Right ventricle myocardium inferior (tissue), 1 donor: ENCODE data around the gene ANKRD60. TPM values are rescaled to one million over a fixed set of nuclear protein-coding genes. Genes with fewer than 3 reads are reported as not detected.

Experiments used
- ATAC-seq: fragments of 200-7000 bp; cut with Tn5 transposase; one replicate; pipeline ENCODE4 v1.9.1; 2020; ENCODE audit warnings: mild to moderate bottlenecking, moderate library complexity
- DNase-seq: peaks from one replicate; pipeline ENCODE4 v3.0.0; 2021; ENCODE audit errors: missing footprints
- intact Hi-C: fragments of 100-400 bp; cut with DNase I; formaldehyde crosslinking; loops from one replicate; pipeline ENCODE4 v1.11.0; 2022
- total RNA-seq: library from RNA; stranded (reverse); fragmentation: NEBNext Ultra II Directional; extraction: Animal tissue kit (Norgen Biotek cat#: 25700); gene quantifications from one replicate; pipeline ENCODE4 v1.2.1, GENCODE V29; 2021
- donor health status: DM: no; HTN: yes; CAD: no; lungs with severe emphysema.

The ANKRD60 gene
- total RNA-seq, 1 donor from 2014 or later: not detected

- ATAC-seq: no peak
Measured at GRCh38 chr20:58245931-58246330, 17.5 kb upstream of the ANKRD60 start.

GRCh38 chr20:58245181-58245891, 16.9 kb upstream of the ANKRD60 start:
- no peak for DNase-seq
- no peak for ATAC-seq
- intact Hi-C loops: no loop called here

More at GRCh38 chr20:58245931-58246330, 17.5 kb upstream of the ANKRD60 start:
- DNase-seq: no peak
- intact Hi-C loops: no loop called here

DNA sequence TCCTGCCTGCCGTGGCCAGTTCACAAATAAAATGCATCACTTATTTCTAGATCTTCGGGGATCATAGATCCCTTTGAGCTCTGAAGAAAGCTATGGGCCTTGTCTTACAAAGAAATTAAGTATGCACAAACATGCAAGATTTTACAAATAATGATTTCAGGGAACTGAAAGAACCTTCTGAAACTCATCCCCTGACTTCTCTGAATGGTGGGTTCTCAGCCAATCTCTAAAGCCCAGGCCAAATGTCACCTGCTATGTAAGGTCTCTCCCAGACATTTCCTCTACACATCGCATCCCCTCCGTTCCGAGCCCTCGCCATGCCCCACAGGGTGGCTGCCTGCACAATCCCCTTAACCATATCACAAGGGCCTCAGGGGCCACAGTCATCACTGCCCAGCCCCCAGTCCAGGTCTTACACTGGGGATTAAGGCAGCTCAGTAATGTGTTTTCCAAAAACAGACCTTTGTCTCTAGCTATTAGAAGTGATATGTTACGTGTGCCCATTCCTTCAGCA, 16.1 kb upstream of the ANKRD60 start:
- no peak for DNase-seq
- no peak for ATAC-seq
- intact Hi-C loops: no loop called here

- DNase-seq (no peak), ATAC-seq (no peak)
- intact Hi-C loops: no loop called here
Measured at GRCh38 chr20:58243653-58244410, 15.4 kb upstream of the ANKRD60 start.

GRCh38 chr20:58242824-58243223, 14.4 kb upstream of the ANKRD60 start:
- ATAC-seq: no peak
- DNase-seq: no peak

DNA sequence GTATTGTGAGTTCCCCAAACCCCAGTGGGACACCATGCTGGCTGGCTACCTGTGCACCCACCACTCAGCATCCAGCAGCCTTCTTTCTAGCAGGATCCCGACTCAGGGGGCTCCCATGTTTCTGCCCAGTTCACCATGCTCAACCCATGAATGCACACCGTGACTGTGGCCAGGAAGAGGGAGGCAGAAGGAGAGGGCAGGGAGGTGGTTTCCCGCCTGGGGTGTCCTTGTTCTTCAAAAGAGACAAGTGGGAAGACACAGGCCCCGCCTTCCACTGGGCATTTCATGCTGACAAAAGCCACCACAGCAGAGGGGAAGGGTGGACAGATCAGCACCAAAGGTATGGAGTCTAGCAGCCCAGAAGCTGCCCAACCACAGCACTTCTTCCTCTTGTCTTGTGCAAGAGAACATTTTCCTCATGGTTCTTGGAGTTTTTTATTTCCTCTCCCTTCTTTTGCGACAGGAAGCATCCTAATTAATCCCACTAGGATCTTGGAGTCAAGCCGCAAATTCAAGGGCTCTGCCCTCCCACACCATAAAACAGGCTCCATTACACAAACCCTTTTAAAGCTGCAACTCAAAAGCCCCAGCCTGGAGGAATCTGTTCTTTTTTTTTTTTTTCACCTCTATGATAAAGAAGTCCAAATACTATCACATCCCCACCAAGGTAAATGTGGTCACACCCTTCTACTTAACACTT, 13.5 kb upstream of the ANKRD60 start:
- DNase-seq: no peak
- intact Hi-C loops: no loop called here
- no peak for ATAC-seq

More at GRCh38 chr20:58242824-58243223, 14.4 kb upstream of the ANKRD60 start:
- intact Hi-C loops: no loop called here

GRCh38 chr20:58240471-58240870, 12.0 kb upstream of the ANKRD60 start:
- intact Hi-C loops: no loop called here
- ATAC-seq (no peak), DNase-seq (no peak)

DNA sequence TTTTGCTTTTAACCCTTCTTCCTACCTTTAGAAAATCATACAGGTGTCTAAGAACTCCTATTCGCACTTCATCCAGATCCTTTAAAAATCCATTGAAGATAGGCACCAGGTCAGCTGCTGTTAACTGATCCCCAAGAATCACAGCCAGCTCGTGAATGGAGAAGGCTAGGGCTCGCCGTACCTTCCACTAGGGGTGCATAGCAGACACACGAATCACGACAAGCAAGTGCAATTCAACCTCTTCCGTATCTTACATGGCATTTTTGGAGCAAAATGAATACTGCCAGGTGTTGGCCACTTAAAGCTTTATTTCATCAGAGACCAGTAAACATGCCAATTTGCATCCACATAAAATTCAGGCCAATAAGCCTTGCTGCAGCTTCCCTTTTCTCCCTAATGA, 10.8 kb upstream of the ANKRD60 start:
- no peak for DNase-seq
- intact Hi-C loops: loop anchor here (5.0 to 10.0 kb wide), 2 partner anchors 456 to 598 kb away; partner anchors contain the start of gene NPEPL1

GRCh38 chr20:58238490-58238889, 10.0 kb upstream of the ANKRD60 start:
- no peak for ATAC-seq
- intact Hi-C loops: loop anchor here (5.0 to 10.0 kb wide), 2 partner anchors 456 to 599 kb away; partner anchors contain the start of gene NPEPL1
- DNase-seq: no peak

More for the DNA sequence above, 10.8 kb upstream of the ANKRD60 start:
- no peak for ATAC-seq

DNA sequence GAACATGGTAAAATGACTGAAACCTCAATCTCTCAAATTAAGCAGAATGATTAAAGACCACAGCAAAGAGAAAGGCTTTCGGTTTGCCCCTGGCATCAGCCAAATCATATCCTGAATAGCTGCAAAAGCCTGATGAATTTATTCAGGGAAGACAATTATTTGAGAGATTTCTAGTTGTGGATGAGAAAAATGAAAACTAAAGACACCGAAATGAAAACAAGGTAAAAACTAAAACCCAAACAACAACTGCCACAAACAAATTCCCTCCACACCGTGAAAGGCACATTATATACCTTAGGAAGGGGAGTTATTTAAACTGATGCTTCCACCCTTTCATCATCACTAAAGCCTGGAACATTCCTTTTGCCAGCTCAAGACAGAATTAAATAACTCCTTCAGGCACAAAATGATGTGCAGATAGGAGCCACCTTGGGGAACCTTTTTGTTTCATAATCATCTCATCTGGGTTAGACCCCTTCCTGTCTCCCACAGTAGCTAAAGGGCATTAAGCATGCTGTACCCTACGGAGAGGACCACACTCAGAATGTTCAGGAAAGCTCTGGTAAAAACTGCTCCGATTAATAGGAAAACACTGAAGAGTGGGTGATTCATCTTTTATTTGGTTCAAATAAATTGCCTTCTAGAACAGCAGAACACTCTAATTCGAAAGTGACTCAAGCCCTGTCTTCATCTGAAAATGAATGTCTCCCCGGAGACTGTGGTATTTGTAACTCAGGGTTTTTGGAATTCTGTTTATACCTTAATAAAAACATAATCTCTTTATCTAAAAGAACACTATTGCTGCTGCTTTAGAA, 9.1 kb upstream of the ANKRD60 start:
- ATAC-seq (no peak), DNase-seq (no peak)
- intact Hi-C loops: loop anchor here (1.0 to 10.0 kb wide), 4 partner anchors 210 to 600 kb away; partner anchors contain the start of genes NPEPL1 and STX16

GRCh38 chr20:58236612-58237317, 8.3 kb upstream of the ANKRD60 start:
- intact Hi-C loops: loop anchor here (1.0 to 10.0 kb wide), 4 partner anchors 211 to 601 kb away; partner anchors contain the start of genes NPEPL1 and STX16
- DNase-seq (peak; percentile 89), ATAC-seq (peak; percentile 95)

DNA sequence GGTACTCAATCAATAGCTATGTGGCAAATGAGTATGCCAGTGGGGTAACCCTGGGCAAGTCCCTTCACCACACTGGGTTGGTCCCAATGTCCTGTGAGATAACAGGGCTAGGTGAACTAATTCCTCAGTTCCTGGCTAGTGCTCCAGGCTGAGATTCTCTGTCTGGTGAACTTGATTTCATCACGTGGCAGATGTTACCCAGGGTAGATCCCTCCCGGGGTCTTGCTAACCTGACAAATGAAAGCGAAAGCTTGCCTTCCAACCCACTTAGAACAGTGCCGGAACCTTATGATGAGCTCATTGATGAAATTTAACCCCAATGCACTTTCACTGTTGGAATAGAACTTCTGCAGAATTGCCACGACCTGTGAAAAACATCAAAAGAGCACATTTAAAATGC, 6.6 kb upstream of the ANKRD60 start:
- intact Hi-C loops: loop anchor here (5.0 to 10.0 kb wide), 2 partner anchors 460 to 602 kb away; partner anchors contain the start of gene NPEPL1
- no peak for ATAC-seq
- no peak for DNase-seq

- DNase-seq (no peak), ATAC-seq (no peak)
- intact Hi-C loops: loop anchor here (10.0 kb wide), 1 partner anchor 461 kb away; the partner anchor contains the start of gene NPEPL1
Measured at GRCh38 chr20:58233881-58234528, 5.6 kb upstream of the ANKRD60 start.

GRCh38 chr20:58233393-58233792, 4.9 kb upstream of the ANKRD60 start:
- intact Hi-C loops: loop anchor here (10.0 kb wide), 1 partner anchor 461 kb away; the partner anchor contains the start of gene NPEPL1
- DNase-seq: no peak
- no peak for ATAC-seq

DNA sequence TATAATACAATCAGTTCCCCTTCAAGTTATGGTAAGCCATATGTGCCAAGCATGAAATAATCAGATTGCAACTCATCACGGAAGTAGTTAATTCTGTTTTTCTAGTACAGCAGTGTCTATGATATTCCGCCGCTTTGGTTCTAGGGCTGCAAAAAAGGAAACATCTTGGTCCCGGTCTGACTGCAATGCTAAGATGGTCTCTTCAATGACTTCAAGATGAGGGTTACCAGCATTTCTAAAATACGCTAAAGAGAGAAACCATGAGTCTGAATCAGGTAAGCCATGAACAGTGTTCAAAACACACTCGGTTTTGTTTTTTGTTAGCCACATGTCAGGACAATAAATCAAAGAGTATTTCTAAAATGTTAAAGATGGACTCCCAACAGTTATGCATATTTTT, 3.2 kb upstream of the ANKRD60 start:
- no peak for DNase-seq
- no peak for ATAC-seq
- intact Hi-C loops: loop anchor here (10.0 kb wide), 1 partner anchor 463 kb away; the partner anchor contains the start of gene NPEPL1

- intact Hi-C loops: no loop called here
- DNase-seq (no peak), ATAC-seq (no peak)
Measured at GRCh38 chr20:58229198-58229798, 845 bp upstream of the ANKRD60 start.
